HepG2 (cell line): ENCODE measurements around the gene PDE6C.
A peak's percentile ranks its signal among the peaks of the same experiment; 100 is the strongest.

Experiments used
- HCFC1 ChIP-seq: fragments of 150-350 bp; IDR thresholded peaks from 2 replicates; pipeline ENCODE4 v1.6.1; 2014; ENCODE audit warnings: low read depth, low read length
- HMG20A ChIP-seq: IDR thresholded peaks from 2 replicates; pipeline ENCODE4 v1.6.1; 2016; ENCODE audit warnings: borderline replicate concordance
- JUN ChIP-seq: sonication (generic); formaldehyde crosslinking; IDR thresholded peaks from 2 replicates; pipeline ENCODE4 v1.4.0; 2020; ENCODE audit warnings: mild to moderate bottlenecking, missing genetic modification reagents
- POLR2AphosphoS5 ChIP-seq: IDR thresholded peaks from 2 replicates; pipeline ENCODE4 v1.6.1; 2012; ENCODE audit warnings: low read depth, low read length
- RFX3 ChIP-seq: IDR thresholded peaks from 2 replicates; pipeline ENCODE4 v1.6.1; 2016; ENCODE audit warnings: missing biosample characterization, missing genetic modification reagents
- ZNF431 ChIP-seq: sonication (generic); formaldehyde crosslinking; IDR thresholded peaks from 2 replicates; pipeline ENCODE4 v1.9.0; 2022; ENCODE audit warnings: missing genetic modification reagents, low read depth, mild to moderate bottlenecking, borderline replicate concordance
- ZNF709 ChIP-seq: sonication (generic); formaldehyde crosslinking; IDR thresholded peaks from 2 replicates; pipeline ENCODE4 v1.5.0; 2020; ENCODE audit warnings: mild to moderate bottlenecking, missing genetic modification reagents
- TF ChIP-seq, protein P1 (sequence below): sonication (generic); formaldehyde crosslinking; IDR thresholded peaks from 2 replicates; pipeline ENCODE4 v1.8.0; 2022; ENCODE audit warnings: mild to moderate bottlenecking, missing genetic modification reagents, moderate library complexity
- TF ChIP-seq, protein P2 (sequence below): sonication (generic); formaldehyde crosslinking; IDR thresholded peaks from 2 replicates; pipeline ENCODE4 v1.5.0; 2020; ENCODE audit warnings: mild to moderate bottlenecking, missing genetic modification reagents, moderate library complexity

DNA sequence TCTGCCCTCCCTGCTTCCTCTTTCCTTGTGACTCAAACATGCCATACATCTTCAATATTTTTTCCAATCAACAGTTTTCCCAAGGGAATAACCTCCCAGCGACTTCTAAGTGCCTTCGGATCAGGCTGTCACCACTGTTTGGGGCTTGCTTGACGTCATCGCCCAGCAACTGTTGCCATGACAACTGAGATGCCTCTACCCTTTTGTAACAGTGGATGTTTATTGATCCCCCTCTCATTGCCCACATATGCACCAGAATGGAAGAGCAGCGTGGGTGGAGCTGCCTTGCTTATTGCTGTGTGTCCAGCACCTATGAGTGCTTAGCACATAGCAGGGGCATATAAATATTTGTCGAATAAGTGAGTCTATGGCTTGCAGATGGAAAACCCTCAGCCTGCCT, 31.5 kb upstream of the PDE6C start:
- TF ChIP-seq, protein P1, sequence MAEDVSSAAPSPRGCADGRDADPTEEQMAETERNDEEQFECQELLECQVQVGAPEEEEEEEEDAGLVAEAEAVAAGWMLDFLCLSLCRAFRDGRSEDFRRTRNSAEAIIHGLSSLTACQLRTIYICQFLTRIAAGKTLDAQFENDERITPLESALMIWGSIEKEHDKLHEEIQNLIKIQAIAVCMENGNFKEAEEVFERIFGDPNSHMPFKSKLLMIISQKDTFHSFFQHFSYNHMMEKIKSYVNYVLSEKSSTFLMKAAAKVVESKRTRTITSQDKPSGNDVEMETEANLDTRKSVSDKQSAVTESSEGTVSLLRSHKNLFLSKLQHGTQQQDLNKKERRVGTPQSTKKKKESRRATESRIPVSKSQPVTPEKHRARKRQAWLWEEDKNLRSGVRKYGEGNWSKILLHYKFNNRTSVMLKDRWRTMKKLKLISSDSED (CRISPR knock-in tag) = no peak
- TF ChIP-seq HCFC1 = no peak
- TF ChIP-seq JUN (CRISPR knock-in tag) = no peak
- no peak for TF ChIP-seq HMG20A (CRISPR knock-in tag)
- peak; percentile 73 for TF ChIP-seq RFX3
- TF ChIP-seq, protein P2, sequence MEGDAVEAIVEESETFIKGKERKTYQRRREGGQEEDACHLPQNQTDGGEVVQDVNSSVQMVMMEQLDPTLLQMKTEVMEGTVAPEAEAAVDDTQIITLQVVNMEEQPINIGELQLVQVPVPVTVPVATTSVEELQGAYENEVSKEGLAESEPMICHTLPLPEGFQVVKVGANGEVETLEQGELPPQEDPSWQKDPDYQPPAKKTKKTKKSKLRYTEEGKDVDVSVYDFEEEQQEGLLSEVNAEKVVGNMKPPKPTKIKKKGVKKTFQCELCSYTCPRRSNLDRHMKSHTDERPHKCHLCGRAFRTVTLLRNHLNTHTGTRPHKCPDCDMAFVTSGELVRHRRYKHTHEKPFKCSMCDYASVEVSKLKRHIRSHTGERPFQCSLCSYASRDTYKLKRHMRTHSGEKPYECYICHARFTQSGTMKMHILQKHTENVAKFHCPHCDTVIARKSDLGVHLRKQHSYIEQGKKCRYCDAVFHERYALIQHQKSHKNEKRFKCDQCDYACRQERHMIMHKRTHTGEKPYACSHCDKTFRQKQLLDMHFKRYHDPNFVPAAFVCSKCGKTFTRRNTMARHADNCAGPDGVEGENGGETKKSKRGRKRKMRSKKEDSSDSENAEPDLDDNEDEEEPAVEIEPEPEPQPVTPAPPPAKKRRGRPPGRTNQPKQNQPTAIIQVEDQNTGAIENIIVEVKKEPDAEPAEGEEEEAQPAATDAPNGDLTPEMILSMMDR (CRISPR knock-in tag) = no peak
- no peak for TF ChIP-seq ZNF709 (CRISPR knock-in tag)
- TF ChIP-seq POLR2AphosphoS5 = no peak
- no peak for TF ChIP-seq ZNF431
